OCI-M1 (cell line): ENCODE measurements around the gene SLC4A7.
"Not testable (repeated sequence)": the region's sequence is repeated elsewhere in the genome, so short reads cannot be mapped to it uniquely, and the experiment has no call there.

Source experiments
- DNase-seq: peaks from one replicate; lab custom pipeline; 2025; lab: John Stamatoyannopoulos, UW

Gene SLC4A7

DNA sequence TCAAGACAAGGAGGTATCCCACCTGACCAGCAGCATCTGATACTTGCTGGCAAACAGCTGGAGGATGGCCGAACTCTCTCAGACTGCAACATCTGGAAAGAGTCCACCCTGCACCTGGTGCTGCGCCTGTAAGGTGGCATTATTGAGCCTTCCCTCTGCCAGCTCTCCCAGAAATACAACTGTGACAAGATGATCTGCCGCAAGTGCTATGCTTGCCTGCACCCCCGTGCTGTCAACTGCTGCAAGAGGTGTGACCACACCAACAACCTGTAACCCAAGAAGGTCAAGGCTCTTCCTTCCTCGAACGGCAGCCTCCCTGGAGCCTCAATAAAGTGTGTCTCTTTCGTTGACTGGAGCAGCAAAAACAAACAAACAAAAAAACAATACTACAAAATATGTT, 2.2 kb upstream of the SLC4A7 start:
- DNase-seq, result no peak

DNA sequence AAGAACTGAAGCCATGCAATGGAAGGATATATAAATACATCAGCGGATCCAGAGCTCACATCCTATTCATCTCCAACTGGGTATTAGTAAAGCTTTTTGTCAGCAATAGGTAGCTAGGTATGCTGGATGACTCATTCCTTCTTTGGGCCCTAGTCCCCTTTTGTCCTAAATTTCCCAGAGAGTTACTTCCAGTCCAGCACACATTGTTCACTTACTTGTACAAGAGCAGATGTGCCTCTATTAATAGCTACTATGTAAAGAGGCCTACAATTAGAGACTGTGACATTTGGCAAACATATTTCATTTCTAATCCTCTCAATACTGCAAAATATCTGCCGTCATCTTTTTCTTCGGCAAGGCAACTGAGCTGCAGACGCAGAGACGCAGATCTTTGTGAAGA, 1.7 kb upstream of the SLC4A7 start:
- no peak for DNase-seq

DNA sequence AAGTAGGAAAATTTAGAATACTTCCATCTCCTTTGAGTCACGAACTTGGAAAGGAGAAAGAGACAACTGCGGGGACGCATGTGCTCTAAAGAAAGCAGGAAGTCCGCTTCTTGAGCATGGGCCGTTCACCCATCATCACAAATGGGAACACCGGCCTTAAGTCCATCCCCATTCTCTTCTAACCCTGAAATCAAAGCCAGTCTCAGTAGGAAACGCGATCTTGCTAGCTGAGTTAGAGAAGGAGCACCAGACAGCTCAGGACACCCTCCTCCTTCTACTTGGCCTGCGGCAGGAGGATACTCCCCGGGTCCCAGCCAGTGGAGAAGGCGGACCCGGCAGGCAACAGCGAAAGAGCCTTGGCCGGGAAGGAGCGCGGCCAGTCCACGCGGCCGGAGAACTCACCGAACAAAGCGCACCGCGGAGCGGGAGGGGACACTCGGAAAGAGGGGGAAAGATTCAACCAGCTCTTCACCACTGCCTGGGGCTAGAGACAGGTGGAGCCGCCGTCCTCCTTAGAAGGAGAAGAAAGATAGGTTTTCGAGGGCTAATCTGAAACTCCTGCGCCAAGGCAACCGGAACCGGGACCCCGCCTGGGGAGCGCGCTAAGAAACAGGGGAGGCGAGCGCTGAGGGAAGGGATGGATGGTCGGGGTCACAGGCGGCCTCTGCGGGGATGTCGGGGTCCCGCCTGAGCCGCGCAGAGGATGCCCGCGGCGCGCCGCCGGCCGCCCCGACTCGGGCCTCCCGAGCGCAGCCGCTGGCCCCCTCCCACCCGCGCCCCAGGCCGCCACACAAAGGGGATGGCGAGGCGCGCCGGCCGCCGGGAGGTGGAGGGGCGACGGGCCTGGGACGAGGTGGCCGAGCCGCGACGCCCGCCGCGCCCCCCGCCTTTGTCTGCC, 818 bp downstream of the SLC4A7 start:
- DNase-seq, result peak; percentile 57

DNA sequence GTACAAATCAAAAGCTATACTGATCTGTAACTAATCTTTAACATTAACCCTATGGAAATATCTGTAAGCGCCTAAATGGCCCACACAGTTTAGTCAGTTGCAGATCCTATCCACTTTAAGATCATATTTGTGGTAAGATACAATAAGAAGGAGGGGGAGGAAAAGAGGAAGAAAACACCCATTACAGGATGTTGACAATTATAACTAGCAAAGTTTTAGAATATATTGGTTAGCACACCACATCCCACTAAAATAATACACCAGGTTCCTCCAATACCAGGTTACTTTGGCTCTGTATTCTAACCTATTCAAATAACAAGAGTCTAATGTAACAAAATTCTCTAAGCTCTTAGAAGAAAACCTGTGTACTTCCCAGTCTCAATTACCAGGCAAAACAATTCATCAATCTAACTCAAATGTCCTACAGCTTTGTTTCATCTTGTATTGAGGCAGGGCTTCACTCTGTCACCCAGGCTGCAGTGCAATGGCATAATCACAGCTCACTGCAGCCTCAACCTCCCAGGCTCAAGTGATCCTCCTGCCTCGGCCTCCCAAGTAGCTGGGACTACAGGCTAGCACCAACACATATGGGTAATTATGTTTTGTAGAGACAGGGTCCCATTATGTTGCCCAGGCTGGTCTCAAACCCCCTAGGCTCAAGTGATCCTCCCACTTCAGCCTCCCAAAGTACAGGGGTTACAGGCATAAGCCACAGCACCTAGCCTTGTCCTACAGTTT, 4.2 kb downstream of the SLC4A7 start:
- DNase-seq, result peak; percentile 45

DNA sequence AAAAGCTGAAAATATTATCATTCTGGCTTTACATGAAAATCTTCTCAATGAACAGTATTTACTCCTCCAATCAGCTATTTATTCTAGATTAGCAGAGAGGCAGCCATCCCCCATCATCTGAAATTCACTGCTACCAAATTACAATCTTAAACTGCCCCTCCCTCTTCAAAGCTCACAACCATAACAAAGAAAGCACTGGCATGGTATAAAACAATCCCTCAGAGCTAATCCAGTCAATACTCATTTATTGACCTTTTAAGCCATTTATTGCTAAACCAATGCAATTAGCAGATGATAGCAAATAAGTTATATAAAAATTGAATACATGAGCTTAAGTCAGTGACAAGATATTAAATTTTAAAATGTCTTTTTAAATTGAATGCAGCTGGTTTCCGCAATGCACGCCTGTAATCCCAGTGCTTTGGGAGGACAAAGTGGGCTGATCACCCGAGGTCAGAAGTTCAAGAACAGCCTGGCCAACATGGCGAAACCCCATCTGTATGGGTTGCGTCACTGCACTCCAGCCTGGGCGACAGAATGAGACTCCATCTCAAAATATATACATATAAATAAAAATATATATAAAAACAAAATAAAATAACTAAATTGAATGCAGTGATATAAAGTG, 12.1 kb downstream of the SLC4A7 start:
- no peak for DNase-seq

DNA sequence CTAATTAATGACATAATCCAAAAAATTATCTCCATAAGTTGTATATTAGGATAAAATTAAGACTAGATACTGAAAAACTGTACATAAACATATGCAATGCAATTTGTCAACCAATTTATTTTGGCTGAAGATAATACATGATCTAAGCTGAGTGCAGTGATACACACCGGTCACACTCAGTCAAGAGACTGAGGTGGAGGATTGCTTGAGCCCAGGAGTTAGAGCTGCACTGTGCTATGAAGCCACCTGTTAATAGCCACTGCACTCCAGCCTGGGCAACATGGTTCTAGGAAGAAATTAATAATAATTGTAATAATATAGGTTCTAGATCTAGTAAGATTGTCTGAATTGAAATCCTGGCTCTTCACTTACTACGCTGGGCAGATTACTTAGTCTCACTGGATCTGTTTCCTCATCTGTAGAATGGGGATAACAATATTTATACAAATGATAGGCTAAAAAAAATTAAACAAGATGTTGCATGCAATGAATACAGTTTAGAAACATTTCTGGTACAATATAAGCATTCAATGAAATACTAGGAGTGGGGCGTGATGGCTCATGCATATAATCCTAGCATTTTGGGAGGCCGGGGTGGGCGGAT, 15.8 kb downstream of the SLC4A7 start:
- no peak for DNase-seq

DNA sequence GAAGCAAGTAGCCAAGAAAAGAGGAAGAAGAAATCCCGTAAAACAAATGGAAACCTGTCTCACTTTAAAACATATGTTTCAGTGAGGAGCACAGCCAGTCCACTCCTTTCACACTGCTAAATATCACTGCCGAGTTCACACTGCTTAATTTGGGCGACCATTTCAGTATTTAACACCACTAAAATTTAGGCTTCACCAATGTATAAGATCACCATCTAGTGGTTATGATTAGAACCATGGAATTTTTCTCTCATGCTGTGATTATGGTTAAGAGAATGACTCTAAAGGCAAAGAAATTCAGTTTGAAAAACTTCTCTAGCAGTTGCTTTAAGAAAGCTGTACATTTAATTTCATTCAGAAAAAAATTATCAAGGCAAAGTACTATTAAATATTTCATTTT, 16.6 kb downstream of the SLC4A7 start:
- peak; percentile 80 for DNase-seq

DNA sequence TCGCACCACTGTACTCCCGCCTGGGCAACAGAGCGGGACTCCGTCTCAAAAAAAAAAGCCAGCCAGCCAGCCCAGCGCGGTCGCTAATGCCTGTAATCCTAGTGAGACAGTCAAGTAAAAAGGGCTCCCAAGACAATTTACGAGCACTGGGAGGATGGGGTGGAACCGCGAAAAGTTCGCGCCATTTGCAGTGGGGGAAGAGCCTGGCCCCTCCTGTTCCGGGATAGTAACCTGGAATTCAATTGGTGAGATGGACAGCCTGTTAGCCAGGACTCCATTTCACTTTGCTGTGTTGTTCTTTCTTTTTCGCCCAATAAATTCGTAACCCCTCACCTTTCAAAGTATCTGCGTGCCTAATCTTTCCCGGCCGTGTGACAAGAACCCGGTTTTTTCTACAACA, 19.5 kb downstream of the SLC4A7 start:
- DNase-seq, result no peak

DNA sequence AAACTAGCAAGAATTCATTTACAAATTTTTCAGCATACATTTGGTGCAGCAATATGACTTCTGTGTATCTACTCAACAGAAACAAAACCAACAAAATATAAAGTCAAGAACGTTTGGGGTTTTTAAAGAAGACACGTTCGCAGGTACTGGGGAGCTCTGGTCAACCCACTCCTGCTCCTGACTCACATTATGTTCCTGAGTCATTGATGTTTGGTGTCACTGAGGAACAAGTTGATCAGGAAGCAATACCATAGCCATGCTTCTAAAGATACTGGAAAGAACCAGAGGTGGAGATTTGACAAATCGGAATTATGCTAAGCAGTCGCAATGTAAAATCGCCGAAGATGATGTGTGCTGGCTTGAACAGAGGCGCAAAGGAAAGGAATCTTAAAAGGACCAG, 22.0 kb downstream of the SLC4A7 start:
- no peak for DNase-seq

DNA sequence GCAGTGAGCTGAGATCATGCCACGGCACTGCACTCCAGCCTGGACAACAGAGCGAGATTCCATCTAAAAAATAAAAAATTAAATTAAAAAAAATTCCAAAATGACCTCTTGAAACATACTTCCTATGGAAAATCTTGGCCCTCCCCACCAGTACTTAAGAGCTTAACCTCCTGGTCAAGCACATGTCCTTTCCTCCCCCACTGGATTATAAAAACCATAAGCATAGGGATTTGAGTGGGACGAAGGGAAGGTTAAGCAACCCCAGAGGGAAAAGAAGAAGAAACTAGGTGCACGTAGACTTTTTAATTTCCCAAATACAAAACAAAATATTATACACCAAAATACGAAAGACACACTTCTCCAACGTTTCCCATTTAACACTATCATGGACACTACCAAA, 25.3 kb downstream of the SLC4A7 start:
- no peak for DNase-seq

DNA sequence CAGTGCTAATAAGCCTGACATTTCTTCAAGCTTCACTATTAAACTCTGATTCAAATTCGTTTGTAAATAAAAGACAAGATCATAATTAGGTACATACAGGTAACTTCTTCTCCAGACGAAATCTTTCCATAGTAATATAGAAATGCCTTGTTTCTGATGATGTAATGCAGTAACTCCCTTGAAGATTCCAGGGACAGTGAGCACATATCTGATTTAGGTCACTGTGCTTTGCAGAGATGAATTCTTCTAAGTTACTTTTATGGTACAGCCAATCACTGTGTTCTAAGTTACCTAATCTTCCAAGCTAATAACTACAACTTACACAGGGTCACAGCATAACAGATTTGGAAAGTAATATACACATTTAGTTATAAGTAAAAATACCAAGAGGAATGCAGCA, 27.6 kb downstream of the SLC4A7 start:
- no peak for DNase-seq

DNA sequence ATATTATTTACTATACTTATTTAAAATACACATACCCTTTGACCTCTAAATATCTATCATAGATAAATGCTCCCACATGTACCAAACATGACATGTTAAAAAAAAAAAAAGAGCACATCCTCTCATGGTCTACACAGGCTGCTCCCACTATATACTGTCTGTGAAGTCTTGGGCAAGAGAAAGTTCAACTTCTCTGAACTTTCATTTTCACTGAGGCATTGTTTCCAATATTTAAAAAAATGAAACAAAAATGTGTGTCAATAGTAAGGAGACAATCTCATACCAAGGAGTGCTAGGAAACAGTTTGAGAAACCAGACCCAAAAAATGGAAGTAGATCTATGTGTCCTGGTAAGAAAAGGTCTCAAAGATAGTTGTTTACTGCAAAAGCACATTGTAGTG, 29.3 kb downstream of the SLC4A7 start:
- DNase-seq, result peak; percentile 43

DNA sequence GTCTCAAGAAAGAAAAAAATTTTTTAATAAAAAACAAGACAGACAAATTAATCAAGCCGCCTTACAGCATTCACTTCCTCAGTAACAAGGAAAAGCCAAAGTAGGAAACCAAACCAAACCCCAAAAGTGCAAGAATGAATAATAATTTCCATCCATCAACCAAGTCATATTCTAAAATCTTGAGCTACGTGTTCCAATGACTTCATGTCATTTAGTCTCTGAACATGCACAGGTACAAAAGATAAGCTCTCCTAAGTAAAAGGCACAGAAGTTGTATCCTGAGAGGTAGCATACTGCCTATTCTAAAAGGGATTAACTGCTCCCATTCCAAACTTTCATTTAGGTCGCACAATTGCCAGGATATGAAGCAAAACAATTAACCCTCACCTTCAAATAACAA, 29.7 kb downstream of the SLC4A7 start:
- no peak for DNase-seq

DNA sequence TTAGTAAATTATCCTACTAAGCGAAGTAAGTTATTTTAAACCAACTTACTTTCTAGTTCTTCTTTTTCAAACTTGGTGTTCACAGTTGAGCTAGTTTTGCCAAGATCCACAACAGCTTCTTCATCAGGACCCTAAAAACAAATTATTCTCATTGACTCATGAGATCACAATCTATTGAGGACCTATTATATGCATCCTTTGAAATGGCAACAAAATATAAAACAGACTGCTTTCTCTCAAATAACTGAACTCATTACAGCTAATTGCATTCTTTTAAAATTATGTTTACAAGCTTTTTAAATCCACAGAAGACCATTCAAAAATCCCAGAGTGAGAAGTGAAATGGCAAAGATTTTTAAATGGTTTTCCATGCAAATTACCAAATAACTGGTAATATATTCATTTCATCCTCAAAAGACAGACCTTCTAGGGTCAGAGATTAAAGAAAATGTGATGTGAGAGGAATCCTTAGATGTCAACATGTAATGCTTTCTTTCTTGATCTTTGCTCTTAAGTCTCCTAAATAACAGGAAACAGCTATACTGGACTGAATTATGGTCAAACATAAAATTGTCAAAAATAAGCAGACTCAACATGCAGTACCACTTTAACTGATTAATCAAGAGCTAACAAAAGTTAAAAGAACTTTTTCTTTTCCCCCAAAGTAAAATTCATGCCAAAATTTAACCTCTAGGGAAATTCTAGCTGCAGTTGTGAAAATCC, 31.7 kb downstream of the SLC4A7 start:
- DNase-seq, result no peak

DNA sequence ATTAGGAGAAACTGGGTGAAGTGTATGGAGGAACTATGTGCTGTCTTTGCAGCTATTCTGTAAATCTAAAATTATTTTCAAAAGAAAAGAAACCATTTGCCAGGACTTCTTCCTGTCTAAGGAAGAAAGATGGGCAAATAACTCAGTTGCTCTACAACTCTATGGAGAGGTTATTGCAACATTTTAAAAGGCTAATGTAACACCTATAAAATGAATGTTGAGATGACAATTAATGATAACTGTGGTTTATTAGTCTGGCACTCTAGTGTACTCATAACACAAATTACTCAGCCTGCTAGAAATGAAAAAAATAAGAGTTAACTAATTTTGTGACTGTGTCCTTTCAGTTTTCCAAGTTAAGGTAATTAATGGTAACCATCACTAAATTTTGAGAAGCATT, 32.3 kb downstream of the SLC4A7 start:
- DNase-seq, result no peak

DNA sequence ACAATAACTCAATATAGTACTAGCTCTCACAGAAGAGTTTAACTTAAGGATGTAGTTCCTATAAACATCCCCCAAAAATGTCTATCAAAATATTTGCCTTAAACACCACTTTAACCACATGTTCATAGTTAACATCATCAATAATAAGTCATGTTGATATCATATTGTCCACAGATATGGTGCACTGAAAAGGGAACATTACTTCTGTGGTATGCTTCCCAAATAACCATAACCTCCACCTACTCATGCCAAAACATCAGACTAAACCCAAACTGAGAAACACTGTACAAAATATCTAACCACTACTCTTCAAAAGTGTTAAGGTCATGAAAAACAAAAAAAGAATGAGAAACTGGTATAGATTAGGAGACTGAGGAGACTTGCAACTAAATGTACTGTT, 32.9 kb downstream of the SLC4A7 start:
- no peak for DNase-seq

DNA sequence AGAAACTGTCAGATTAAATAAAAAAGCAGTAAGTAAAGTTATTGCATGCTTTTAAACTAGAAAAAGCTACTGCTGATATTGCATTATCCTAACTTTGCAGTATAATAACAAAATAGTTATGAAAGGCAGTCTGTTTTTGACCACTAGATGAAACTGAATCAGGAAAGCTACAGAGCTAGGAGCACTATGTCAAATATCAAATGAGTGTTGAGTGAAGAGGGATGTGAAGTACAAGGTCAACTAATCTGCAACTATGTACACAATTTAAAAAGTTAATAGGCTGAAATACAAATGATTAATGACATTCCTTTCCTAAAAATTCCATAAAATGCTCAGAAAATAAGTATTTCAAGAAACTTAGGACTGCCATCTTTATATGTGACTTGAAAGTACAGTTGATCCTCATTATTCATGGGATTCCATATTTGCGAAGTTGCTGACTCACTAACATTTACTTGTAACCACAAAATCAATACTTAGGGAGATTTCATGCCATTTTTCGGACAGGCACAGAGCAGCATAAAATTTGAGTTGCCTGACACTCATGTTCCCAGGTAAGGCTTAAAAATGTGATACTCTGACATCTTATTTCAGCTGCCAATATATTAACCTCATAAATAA, 34.5 kb downstream of the SLC4A7 start:
- DNase-seq, result no peak

DNA sequence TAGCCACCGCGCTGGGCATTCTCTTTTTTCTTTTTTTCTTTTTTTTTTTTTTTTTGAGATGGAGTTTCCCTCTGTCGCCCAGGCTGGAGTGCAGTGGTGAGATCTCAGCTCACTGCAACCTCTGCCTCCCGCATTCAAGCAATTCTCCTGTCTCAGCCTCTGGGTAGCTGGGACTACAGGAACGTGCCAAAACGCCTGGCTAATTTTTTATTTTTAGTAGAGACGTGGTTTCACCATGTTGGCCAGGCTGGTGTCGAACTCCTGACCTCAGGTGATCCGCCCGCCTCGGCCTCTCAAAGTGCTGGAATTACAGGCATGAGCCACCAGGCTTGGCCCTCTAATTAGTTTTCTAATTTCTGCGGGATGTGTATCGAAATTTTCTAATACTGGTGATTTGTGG, 41.2 kb downstream of the SLC4A7 start:
- not testable (repeated sequence) for DNase-seq

DNA sequence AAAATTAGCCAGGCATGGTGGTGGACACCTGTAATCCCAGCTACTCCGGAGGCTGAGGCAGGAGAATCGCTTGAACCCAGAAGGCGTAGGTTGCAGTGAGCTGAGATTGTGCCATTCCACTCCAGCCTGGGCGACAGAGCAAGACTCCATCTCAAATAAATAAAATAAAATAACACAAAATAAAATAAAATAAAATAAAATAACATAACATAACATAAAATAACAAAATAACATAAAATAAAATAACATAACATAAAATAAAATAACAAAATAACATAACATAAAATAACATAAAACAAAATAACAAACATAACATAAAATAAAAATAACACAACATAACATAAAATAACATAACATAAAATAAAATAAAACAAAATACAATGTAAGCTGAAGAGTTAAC, 45.8 kb downstream of the SLC4A7 start:
- DNase-seq, result not testable (repeated sequence)

DNA sequence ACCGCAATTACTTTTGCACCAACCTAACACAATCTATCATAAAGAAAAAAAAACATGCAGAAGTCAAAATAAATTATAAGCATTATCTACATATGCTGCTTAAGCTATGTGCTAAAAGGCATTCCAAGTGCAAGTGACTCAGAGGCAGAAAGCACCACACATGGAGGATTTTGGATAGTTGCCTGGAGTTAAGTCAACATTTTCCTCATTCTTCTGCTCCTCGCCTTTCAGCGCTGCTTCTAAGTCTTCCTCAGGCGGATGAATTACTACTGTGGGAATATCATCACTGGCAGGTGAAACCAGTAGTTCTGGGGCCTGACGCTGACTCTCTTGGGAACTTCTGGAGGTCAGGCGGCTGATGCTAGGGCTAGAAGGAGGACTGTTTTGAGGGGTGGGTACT, 53.1 kb downstream of the SLC4A7 start:
- no peak for DNase-seq

DNA sequence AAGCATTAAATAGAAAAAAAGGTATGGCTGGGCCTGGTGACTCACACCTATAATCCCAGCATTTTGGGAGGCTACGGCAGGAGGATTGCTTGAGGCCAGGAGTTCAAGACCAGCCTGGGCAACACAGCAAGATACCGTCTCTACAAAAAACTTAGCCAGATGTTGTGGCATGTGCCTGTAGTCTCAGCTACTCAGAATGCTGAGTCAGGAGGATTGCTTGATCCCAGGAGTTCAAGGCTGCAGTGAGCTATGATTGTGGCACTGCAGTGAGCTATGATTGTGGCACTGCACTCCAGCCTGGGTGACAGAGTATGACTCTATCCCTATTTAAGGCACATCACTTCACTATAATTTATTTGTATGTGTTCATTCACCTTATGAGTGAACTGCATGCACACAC, 54.3 kb downstream of the SLC4A7 start:
- no peak for DNase-seq
